MCF 10A (cell line): Measurements from ENCODE around the gene FIG4. TPM values are rescaled to one million over a fixed set of nuclear protein-coding genes. Genes with fewer than 3 reads are reported as not detected.

Source experiments
- BruUV-seq: library from RNA; stranded (reverse); fragments of 400-500 nt; replicated peaks from 2 replicates; lab custom pipeline; 2021; lab: Mats Ljungman, UMichigan
- CTCF ChIA-PET: fragments of 300-600 bp; sonication (Branson Sonifier 250); formaldehyde crosslinking; extraction: SDS; loops from one replicate; lab custom pipeline; 2021; ENCODE audit warnings: antibody characterized with exemption, inconsistent platforms; lab: Yijun Ruan, JAX
- POLR2A ChIA-PET: fragments of 300-600, 350-650 bp; sonication (Branson Sonifier 250); formaldehyde crosslinking; extraction: SDS; loops from one replicate; lab custom pipeline; 2020; ENCODE audit warnings: antibody characterized with exemption, inconsistent platforms; lab: Yijun Ruan, JAX
- DNase-seq: peaks from one replicate; pipeline ENCODE4 v3.0.0-alpha.2; 2018; ENCODE audit not compliant: unreplicated experiment
- H3K27ac Mint-ChIP-seq: one replicate; pipeline ENCODE4 v1.8.0; 2022; ENCODE audit warnings: mild to moderate bottlenecking, low read depth, mixed read lengths; ENCODE audit not compliant: unreplicated experiment
- H3K27me3 Mint-ChIP-seq: one replicate; pipeline ENCODE4 v1.8.0; 2022; ENCODE audit warnings: mixed read lengths; ENCODE audit not compliant: insufficient read depth, unreplicated experiment
- H3K36me3 Mint-ChIP-seq: one replicate; pipeline ENCODE4 v1.8.0; 2022; ENCODE audit warnings: mild to moderate bottlenecking, moderate library complexity, mixed read lengths; ENCODE audit not compliant: insufficient read depth, unreplicated experiment
- H3K4me1 Mint-ChIP-seq: one replicate; pipeline ENCODE4 v1.8.0; 2022; ENCODE audit warnings: mixed read lengths; ENCODE audit not compliant: insufficient read depth, unreplicated experiment
- H3K4me3 Mint-ChIP-seq: one replicate; pipeline ENCODE4 v1.8.0; 2022; ENCODE audit warnings: mild to moderate bottlenecking, moderate library complexity, mixed read lengths; ENCODE audit not compliant: unreplicated experiment
- H3K9me3 Mint-ChIP-seq: one replicate; pipeline ENCODE4 v1.8.0; 2022; ENCODE audit warnings: mixed read lengths; ENCODE audit not compliant: unreplicated experiment
- intact Hi-C: fragments of 100-400 bp; cut with micrococcal nuclease; formaldehyde crosslinking; loops from 2 replicates; pipeline ENCODE4 v1.14.1; 2022
- total RNA-seq: library from RNA; stranded (reverse); gene quantifications from 2 replicates; pipeline ENCODE4 v1.2.3, GENCODE V29; 2022
- TF ChIP-seq, protein P1 (sequence below): fragments of 200-600 bp; IDR thresholded peaks from one replicate; pipeline ENCODE4 v1.8.0; 2022; ENCODE audit warnings: antibody characterized with exemption, mild to moderate bottlenecking; ENCODE audit not compliant: unreplicated experiment

The FIG4 gene
- total RNA-seq, 1 experiment from 2014 or later: 7.9 TPM

DNA sequence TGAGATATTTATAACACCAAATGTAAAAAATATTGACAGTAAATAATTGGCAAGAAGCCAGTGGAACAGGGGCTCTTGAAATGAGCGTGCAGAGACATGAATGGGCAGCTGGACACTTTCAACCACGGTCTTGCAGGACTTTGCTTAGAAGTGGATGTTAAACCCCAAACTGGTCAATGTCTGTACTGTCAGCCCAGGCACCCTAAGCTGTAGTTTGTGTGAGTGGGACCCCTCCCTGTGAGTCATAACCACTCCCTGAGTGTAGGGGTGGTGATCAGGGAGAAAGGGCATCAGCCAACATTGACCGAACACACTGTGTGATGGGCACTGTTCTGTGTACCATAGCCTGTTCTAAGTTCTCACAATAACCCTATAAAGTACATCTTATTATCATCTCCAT is 108.6 kb downstream of the FIG4 start:
- TF ChIP-seq, protein P1, sequence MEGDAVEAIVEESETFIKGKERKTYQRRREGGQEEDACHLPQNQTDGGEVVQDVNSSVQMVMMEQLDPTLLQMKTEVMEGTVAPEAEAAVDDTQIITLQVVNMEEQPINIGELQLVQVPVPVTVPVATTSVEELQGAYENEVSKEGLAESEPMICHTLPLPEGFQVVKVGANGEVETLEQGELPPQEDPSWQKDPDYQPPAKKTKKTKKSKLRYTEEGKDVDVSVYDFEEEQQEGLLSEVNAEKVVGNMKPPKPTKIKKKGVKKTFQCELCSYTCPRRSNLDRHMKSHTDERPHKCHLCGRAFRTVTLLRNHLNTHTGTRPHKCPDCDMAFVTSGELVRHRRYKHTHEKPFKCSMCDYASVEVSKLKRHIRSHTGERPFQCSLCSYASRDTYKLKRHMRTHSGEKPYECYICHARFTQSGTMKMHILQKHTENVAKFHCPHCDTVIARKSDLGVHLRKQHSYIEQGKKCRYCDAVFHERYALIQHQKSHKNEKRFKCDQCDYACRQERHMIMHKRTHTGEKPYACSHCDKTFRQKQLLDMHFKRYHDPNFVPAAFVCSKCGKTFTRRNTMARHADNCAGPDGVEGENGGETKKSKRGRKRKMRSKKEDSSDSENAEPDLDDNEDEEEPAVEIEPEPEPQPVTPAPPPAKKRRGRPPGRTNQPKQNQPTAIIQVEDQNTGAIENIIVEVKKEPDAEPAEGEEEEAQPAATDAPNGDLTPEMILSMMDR: no peak
- intact Hi-C loops: no loop called here
- Mint-ChIP-seq H3K27ac (no peak overlapping the region), H3K27me3 (no peaks in the 10 kb centered on the region), H3K36me3 (peaks cover 10% of the 10 kb centered on the region), H3K9me3 (no peaks in the 10 kb centered on the region), H3K4me1 (no peaks in the 10 kb centered on the region), H3K4me3 (no peak overlapping the region)
- no TSS peak for BruUV-seq
- ChIA-PET POLR2A (no interaction called here), CTCF (interaction anchor here (0.6 to 1.3 kb wide), 5 partner anchors 10 to 240 kb away, joined by 3 to 5 read pairs (median 3); no protein-coding TSS in a partner anchor)
- DNase-seq: peak; percentile 29

DNA sequence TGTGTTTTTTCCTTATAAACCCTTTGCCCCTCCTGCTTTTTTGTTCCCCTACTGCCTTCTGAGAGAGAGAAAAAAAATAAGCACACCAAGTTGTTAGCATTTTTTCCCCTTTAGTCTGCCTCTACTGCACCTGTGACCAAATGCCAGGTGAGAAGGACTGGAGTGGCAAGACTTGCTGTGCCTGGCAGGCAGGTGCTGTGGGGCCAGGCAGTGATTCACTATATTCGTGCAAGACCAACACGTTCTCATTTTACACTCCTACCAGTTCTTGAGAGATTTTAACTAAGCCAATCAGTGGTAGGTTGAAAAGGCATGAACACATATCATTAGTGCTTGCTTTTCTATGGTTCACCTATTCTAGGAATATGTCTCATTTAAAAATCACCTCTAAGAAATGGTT is 109.7 kb downstream of the FIG4 start:
- TF ChIP-seq, protein P1: no peak
- CTCF ChIA-PET: no interaction called here
- no peaks in the 10 kb centered on the region for H3K4me1 Mint-ChIP-seq
- DNase-seq: no peak
- H3K36me3 Mint-ChIP-seq: peaks cover 10% of the 10 kb centered on the region
- BruUV-seq: no TSS peak
- no peak overlapping the region for H3K27ac Mint-ChIP-seq
- H3K27me3 Mint-ChIP-seq: no peaks in the 10 kb centered on the region
- no peak overlapping the region for H3K4me3 Mint-ChIP-seq
- POLR2A ChIA-PET: no interaction called here
- intact Hi-C loops: no loop called here
- no peaks in the 10 kb centered on the region for H3K9me3 Mint-ChIP-seq

DNA sequence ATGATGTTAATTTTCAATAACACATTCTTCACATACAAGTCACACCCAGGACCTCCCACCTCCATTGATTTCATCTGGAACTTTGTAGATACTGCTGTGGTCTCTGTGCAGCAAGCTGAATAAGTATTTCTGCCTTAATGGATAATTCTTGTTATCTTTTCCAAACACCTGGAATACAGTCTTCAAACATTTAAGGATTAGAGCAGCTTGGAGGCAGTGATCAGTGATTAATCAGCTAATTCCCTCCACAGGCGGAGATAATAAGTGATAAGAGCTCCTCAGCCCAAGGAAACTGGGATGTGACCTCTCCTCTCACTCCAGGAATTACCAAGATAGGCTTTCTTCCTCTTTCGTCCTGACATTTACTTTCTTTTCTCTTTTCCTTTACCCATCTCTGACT is 110.7 kb downstream of the FIG4 start:
- Mint-ChIP-seq H3K4me3 (no peak overlapping the region), H3K36me3 (peaks cover 10% of the 10 kb centered on the region), H3K4me1 (no peaks in the 10 kb centered on the region), H3K9me3 (no peaks in the 10 kb centered on the region), H3K27me3 (no peaks in the 10 kb centered on the region), H3K27ac (peak overlapping the region; percentile 14)
- no TSS peak for BruUV-seq
- TF ChIP-seq, protein P1: no peak
- ChIA-PET POLR2A (no interaction called here), CTCF (no interaction called here)
- intact Hi-C loops: no loop called here
- DNase-seq: no peak

GRCh38 chr6:109804020-109804419 is 112.9 kb downstream of the FIG4 start:
- H3K4me1 Mint-ChIP-seq: no peaks in the 10 kb centered on the region
- CTCF ChIA-PET: no interaction called here
- TF ChIP-seq, protein P1: no peak
- no peak overlapping the region for H3K27ac Mint-ChIP-seq
- no peak overlapping the region for H3K4me3 Mint-ChIP-seq
- no peak for DNase-seq
- no peaks in the 10 kb centered on the region for H3K36me3 Mint-ChIP-seq
- no TSS peak for BruUV-seq
- no peaks in the 10 kb centered on the region for H3K9me3 Mint-ChIP-seq
- intact Hi-C loops: no loop called here
- no peaks in the 10 kb centered on the region for H3K27me3 Mint-ChIP-seq
- POLR2A ChIA-PET: no interaction called here
